SK-N-SH treated with all-trans-retinoic acid at 6 μM for 48 hours (cell line): ENCODE measurements around the gene ASIC1.

Source experiments
- CSDC2 ChIP-seq: fragments of 250-450 bp; sonication (Bioruptor Pico); IDR thresholded peaks from 2 replicates; pipeline ENCODE4 v1.5.0; 2020; ENCODE audit warnings: mild to moderate bottlenecking, moderate library complexity
- TF ChIP-seq, protein P1 (sequence below): fragments of 250-450 bp; sonication (Bioruptor Pico); IDR thresholded peaks from 2 replicates; pipeline ENCODE4 v1.5.1; 2020; ENCODE audit warnings: low read depth, mild to moderate bottlenecking, moderate library complexity

DNA sequence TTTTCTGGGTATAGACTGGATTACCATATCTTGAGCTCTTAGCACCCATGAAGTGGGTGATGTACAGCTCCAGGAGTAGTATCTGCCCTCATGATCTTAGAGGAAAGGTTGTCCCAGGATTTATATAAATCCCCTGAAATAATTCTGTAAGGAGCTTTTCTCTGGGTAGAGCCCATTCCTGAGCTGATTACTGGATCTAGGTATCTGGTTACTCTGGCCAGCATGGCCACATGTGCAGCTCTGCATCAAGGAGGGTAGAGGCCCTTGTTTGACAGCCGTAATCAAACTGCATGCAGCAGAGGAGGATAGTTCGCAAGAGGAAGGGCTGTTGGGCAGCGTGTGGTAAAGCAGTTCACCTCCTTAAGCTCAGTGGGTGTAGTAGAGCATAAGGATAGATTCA lies 63.1 kb downstream of the ASIC1 start:
- TF ChIP-seq, protein P1, sequence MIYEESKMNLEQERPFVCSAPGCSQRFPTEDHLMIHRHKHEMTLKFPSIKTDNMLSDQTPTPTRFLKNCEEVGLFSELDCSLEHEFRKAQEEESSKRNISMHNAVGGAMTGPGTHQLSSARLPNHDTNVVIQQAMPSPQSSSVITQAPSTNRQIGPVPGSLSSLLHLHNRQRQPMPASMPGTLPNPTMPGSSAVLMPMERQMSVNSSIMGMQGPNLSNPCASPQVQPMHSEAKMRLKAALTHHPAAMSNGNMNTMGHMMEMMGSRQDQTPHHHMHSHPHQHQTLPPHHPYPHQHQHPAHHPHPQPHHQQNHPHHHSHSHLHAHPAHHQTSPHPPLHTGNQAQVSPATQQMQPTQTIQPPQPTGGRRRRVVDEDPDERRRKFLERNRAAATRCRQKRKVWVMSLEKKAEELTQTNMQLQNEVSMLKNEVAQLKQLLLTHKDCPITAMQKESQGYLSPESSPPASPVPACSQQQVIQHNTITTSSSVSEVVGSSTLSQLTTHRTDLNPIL, result no peak
- TF ChIP-seq CSDC2 (CRISPR knock-in tag), result no peak
